GM18861 (cell line): ENCODE measurements around the gene NEUROD4.

Source experiments
- ATAC-seq: cut with Tn5 transposase; IDR thresholded peaks from one replicate; pipeline ENCODE4 v1.9.1; 2021; ENCODE audit not compliant: unreplicated experiment

NEUROD4 gene

GRCh38 chr12:54997929-54998522, 21.7 kb upstream of the NEUROD4 start:
- no peak for ATAC-seq

- ATAC-seq = no peak
Observed at GRCh38 chr12:54998958-54999510, 20.7 kb upstream of the NEUROD4 start.

DNA sequence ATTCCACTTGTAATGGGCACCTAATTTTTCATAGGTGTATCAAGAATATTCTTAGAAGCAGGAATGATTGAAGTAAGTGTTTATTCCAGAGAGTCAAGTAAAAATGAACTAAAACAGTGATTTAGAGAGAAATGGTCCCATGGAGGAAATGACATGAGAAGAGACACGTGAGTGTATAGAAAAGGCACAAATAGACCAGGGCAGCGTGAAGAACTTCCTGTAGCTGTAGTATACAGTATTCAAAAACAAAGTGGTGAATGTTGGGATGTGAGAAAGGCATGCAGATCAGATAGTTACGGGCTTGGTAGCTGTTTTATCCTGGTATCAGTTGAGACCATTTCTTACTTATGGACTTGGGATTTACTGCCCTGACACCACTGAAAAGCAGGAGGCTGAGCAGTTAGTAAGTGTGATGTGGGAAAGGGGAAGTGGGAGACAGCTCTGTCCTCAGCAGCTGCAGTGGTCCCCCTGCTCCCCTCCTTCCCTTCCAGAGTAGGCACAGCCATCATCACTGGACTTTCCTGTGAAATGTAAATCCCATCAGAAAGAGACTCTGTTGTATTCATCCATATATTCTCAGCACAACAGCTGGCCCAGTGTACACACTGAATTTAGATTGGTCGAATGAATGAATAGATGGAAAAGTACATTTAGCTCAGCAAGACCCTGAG, 18.4 kb upstream of the NEUROD4 start:
- ATAC-seq = no peak

DNA sequence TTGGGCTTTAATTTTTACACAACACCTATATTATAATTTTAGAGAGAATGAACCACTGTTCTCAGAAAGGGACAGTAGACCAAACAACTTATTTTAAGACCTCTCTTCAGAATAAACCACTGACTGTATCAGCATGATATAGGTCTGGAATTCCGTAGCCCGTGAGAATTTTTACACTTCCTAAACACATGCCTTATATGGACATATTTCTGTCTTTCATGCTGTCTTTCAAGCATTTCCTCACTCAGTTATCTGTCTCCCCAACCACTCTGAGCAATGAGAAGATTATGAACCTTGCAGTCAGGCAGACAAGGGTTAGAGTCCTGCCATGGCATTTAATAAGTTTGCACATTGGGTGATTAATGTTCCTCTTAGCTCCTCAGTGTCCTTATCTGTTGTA, 17.4 kb upstream of the NEUROD4 start:
- ATAC-seq = no peak

DNA sequence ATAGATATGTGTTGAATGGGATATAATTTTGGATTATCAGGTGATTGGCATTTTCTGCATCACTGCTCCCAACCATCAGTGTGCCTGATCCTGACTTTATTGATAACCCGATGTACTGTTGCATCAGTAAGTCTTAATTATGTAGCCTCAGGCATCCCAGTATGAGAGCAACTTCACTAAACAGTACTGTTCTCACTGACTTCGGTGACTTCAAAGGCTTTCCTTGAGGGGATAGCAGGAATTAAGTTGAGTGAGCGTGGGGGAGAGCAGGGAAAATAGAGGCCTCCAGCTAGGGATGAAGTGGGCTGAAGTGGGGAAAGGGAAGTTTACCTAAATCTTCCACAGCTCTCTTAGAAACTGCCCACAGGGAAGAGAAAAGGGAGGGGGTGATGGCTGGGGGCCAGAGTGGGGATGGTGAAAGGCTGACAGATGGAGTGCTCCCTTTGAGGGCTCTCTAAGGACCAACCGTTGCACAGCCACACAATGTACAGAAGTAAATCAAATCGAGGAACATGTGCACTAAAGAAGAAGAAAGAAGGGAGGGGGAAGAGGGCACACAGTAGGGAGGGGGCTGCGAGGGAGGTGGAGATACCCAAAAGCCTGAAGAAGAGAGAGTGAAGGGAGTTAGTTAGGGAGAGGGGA, 10.7 kb upstream of the NEUROD4 start:
- no peak for ATAC-seq

- ATAC-seq = no peak
Observed at GRCh38 chr12:55017416-55017925, 2.3 kb upstream of the NEUROD4 start.

- ATAC-seq = no peak
Observed at GRCh38 chr12:55024575-55024974, 4.8 kb downstream of the NEUROD4 start.

DNA sequence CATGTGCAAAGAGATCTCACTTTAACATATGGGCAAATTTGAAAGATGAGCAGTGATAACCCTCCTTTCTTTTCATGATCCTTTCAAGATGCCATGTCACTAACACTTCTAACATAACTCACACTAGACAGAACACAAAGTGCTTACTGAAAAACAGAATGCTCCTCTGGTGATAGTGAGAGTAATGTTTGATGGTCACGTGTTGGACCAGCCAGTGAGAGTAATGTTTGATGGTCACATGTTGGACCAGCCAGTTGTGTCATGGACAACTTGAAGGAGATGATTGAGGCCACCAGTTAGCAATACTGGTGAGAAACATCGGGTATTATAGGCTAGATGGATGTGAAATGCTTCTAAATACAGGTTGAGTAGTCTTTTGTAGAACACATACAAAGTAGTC, 5.7 kb downstream of the NEUROD4 start:
- ATAC-seq = no peak

- no peak for ATAC-seq
Observed at GRCh38 chr12:55034218-55034617, 14.4 kb downstream of the NEUROD4 start.

GRCh38 chr12:55036326-55037115, 16.7 kb downstream of the NEUROD4 start:
- ATAC-seq = no peak

- no peak for ATAC-seq
Observed at GRCh38 chr12:55037351-55037987, 17.7 kb downstream of the NEUROD4 start.

GRCh38 chr12:55039395-55040354, 19.9 kb downstream of the NEUROD4 start:
- ATAC-seq = no peak

GRCh38 chr12:55041345-55042055, 21.7 kb downstream of the NEUROD4 start:
- no peak for ATAC-seq

- ATAC-seq = no peak
Observed at GRCh38 chr12:55043542-55043941, 23.8 kb downstream of the NEUROD4 start.

- ATAC-seq = no peak
Observed at GRCh38 chr12:55044135-55044534, 24.4 kb downstream of the NEUROD4 start.

DNA sequence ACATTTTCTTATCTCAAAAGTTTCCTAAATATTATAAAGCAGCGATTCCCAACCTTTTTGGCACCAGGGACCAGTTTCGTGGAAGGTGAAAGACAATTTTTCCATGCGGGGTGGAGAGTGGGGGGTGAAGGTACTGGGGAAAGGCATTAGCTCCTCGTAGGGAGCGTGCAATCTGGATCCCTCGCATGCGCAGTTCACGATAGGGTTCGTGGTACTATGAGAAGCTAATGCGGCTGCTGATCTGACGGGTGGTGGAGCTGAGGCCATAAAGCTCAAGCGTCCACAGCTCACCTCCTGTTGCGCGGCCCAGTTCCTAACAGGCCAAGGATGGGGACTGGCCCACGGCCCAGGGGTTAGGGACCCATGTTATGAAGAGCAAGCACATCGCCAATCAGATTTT, 29.9 kb downstream of the NEUROD4 start:
- no peak for ATAC-seq

- no peak for ATAC-seq
Observed at GRCh38 chr12:55051197-55051947, 31.6 kb downstream of the NEUROD4 start.

DNA sequence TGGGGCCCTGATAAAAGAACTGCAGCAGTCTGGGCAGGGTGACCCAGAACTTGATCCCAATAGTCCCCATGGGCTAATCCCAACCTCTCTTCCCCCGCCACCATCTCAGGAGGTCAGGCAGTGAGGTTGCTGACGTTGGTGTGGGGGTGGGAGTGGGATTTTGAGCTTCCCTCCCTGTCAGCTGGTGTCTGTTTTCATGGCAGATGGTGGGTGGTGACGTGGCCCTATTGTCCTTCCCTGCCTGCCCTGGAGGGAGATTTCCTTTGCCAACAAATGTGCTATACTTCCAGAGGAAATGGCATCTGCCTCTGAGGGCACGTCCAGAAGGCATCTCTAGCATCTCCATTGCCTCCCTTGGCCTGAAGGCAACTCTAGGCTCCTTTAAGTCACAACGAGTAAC, 37.7 kb downstream of the NEUROD4 start:
- no peak for ATAC-seq
